Neural cell (in vitro differentiated cells): ENCODE measurements around the gene MEOX1.

ENCODE experiments used
- CTCF ChIP-seq: fragments of 450-650 bp; IDR thresholded peaks from 2 replicates; pipeline ENCODE4 v1.5.1; 2014; ENCODE audit warnings: antibody characterized with exemption, mild to moderate bottlenecking, moderate library complexity; ENCODE audit not compliant: poor library complexity, severe bottlenecking
- SMC3 ChIP-seq: fragments of 450-650 bp; conservative IDR thresholded peaks from 2 replicates; pipeline ENCODE4 v1.6.1; 2014; ENCODE audit warnings: antibody characterized with exemption, mild to moderate bottlenecking, moderate library complexity; ENCODE audit not compliant: poor library complexity
- TAF1 ChIP-seq: IDR thresholded peaks from 2 replicates; pipeline ENCODE4 v1.6.1; 2012; ENCODE audit warnings: low read depth

DNA sequence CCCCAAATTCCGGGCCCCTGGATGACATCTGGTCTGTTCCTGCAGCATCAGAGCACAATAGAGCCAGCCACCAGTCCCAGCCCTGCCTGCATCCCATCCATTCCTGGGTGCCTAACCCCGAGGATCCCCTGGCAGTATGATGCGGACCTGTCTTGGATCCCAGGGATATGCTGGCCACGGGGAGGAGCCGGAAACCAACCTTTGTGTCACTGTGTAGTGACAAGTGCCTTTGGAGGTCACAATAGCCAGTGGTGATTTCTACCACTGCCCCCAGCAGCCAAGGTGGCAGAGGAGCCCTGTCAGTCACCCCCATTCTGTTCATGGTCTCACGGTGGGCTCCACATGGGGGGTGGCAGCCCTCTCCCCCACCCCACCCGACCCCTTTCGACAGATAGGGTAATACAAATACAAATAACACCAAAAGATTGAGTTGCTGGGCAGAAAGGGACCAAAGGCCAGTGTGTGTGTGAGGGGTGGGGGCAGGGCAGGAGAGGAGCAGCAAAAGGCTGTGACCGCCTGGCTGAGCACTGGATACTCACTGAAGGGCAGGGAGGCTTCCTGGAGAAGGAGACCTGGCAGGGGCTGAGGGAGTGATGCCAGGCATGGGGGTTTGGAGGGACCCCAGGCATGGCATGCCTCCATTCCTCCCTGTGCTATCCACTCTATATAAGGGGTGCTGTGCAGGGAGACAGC, 29.0 kb upstream of the MEOX1 start:
- TF ChIP-seq CTCF (no peak), SMC3 (no peak), TAF1 (no peak)
